HepG2 (cell line): ENCODE results near the gene NCKAP1. TPM values are rescaled to one million over a fixed set of nuclear protein-coding genes. Genes with fewer than 3 reads are reported as not detected.

Experiments used
- ATAC-seq: fragments of 200-7000 bp; cut with Tn5 transposase; 3 replicates; pipeline ENCODE4 v1.9.1; 2020; ENCODE audit warnings: mild to moderate bottlenecking, moderate library complexity
- BruUV-seq: library from RNA; stranded (reverse); fragments of 400-500 nt; replicated peaks from 2 replicates; lab custom pipeline; 2021; lab: Mats Ljungman, UMichigan
- CTCF ChIA-PET: fragments of 300-600 bp; formaldehyde crosslinking; extraction: SDS; loops from one replicate; lab custom pipeline; 2021; ENCODE audit warnings: low total read pairs, inconsistent platforms, low intra/inter-chr PET ratio; lab: Yijun Ruan, JAX
- POLR2A ChIA-PET: fragments of 350-600 bp; sonication (Branson Sonifier 250); formaldehyde crosslinking; loops from one replicate; lab custom pipeline; 2020; ENCODE audit warnings: antibody characterized with exemption, inconsistent platforms; lab: Yijun Ruan, JAX
- DNase-seq: peaks from one replicate; pipeline ENCODE4 v3.0.0-alpha.2; 2015; ENCODE audit warnings: low spot score
- FAIRE-seq: peaks from 3 replicates; lab custom pipeline; 2011; peaks lifted over from hg19 to GRCh38; lab: Jason Lieb, UNC
- H2AFZ ChIP-seq: one replicate; pipeline ENCODE4 v1.6.1; 2011; ENCODE audit warnings: low read length, inconsistent platforms
- H3K27ac ChIP-seq: fragments of 300-600 bp; 3 replicates; pipeline ENCODE4 v1.8.0; 2011; ENCODE audit warnings: mixed run types, mild to moderate bottlenecking, mixed read lengths, low read length, inconsistent platforms; ENCODE audit not compliant: insufficient read depth; ENCODE audit errors: extremely low read length
- H3K27me3 ChIP-seq, 2 experiments: fragments of 200-600 bp in 1 of 2; 2 replicates in 1 of 2; 3 replicates in 1 of 2; pipeline versions ENCODE4 v1.6.0 to v1.8.0; 2011; ENCODE audit warnings: low read length in 2 of 2, mild to moderate bottlenecking in 2 of 2, moderate library complexity in 2 of 2, inconsistent platforms in 1 of 2; ENCODE audit not compliant: insufficient read depth in 2 of 2, control insufficient read depth in 1 of 2
- H3K36me3 ChIP-seq, 2 experiments: fragments of 200-600 bp in 1 of 2; replicated peaks in 1 of 2; 2 replicates in 1 of 2; 3 replicates in 1 of 2; pipeline versions ENCODE4 v1.5.1 to v1.8.0; 2011; ENCODE audit warnings: low read length in 2 of 2, inconsistent platforms in 1 of 2; ENCODE audit not compliant: insufficient read depth in 2 of 2, control insufficient read depth in 1 of 2
- H3K4me1 ChIP-seq: 2 replicates; pipeline ENCODE4 v1.5.1; 2012; ENCODE audit warnings: low read length, inconsistent platforms; ENCODE audit not compliant: insufficient read depth
- H3K4me2 ChIP-seq: 2 replicates; pipeline ENCODE4 v1.6.0; 2011; ENCODE audit warnings: low read depth, low read length, inconsistent platforms
- H3K4me3 ChIP-seq, 3 experiments: fragments of 200-600 bp in 1 of 3; sonication (generic), shearing (Covaris generic) in 1 of 3; replicated peaks in 1 of 3; 2 replicates each; pipeline ENCODE4 v1.5.1; 2011 to 2016; ENCODE audit warnings: low read length in 3 of 3, inconsistent platforms in 2 of 3, low read depth in 2 of 3, mild to moderate bottlenecking in 2 of 3, control low read depth in 1 of 3, mixed read lengths in 1 of 3; ENCODE audit not compliant: insufficient read depth in 1 of 3
- H3K79me2 ChIP-seq: one replicate; pipeline ENCODE4 v1.6.1; 2011; ENCODE audit warnings: low read length, inconsistent platforms; ENCODE audit not compliant: insufficient read depth
- H3K9ac ChIP-seq: 2 replicates; pipeline ENCODE4 v1.6.0; 2011; ENCODE audit warnings: mild to moderate bottlenecking, low read depth, low read length, inconsistent platforms; ENCODE audit not compliant: insufficient read depth
- H3K9me3 ChIP-seq: 2 replicates; pipeline ENCODE4 v1.5.1; 2012; ENCODE audit warnings: mild to moderate bottlenecking, low read length
- H4K20me1 ChIP-seq: 2 replicates; pipeline ENCODE4 v1.6.0; 2011; ENCODE audit warnings: inconsistent platforms, mild to moderate bottlenecking, low read length, moderate library complexity; ENCODE audit not compliant: insufficient read depth
- CCAR2 ChIP-seq: fragments of 200-400 bp; formaldehyde crosslinking; optimal IDR thresholded peaks from 2 replicates; pipeline ENCODE3; 2018; ENCODE audit warnings: low read depth, mild to moderate bottlenecking, low read length, moderate library complexity
- LBX2 ChIP-seq: sonication (generic); formaldehyde crosslinking; IDR thresholded peaks from 2 replicates; pipeline ENCODE4 v1.5.0; 2020; ENCODE audit warnings: missing genetic modification reagents, mild to moderate bottlenecking, borderline replicate concordance
- MTA1 ChIP-seq: sonication (generic); formaldehyde crosslinking; IDR thresholded peaks from 2 replicates; pipeline ENCODE4 v1.4.0; 2020; ENCODE audit warnings: missing genetic modification reagents, mild to moderate bottlenecking, borderline replicate concordance
- POGK ChIP-seq: sonication (generic); formaldehyde crosslinking; conservative IDR thresholded peaks from 2 replicates; pipeline ENCODE4 v1.8.0; 2022; ENCODE audit warnings: mild to moderate bottlenecking, moderate library complexity, missing genetic modification reagents
- ZBTB26 ChIP-seq: IDR thresholded peaks from 2 replicates; pipeline ENCODE4 v1.6.1; 2016; ENCODE audit warnings: missing compliant biosample characterization, missing genetic modification reagents, borderline replicate concordance
- ZNF292 ChIP-seq: sonication (generic); formaldehyde crosslinking; IDR thresholded peaks from 2 replicates; pipeline ENCODE4 v1.8.1; 2022; ENCODE audit warnings: mild to moderate bottlenecking, low read depth, missing genetic modification reagents, borderline replicate concordance
- ZNF460 ChIP-seq: sonication (generic); formaldehyde crosslinking; IDR thresholded peaks from 2 replicates; pipeline ENCODE4 v1.5.1; 2020; ENCODE audit warnings: missing genetic modification reagents, mild to moderate bottlenecking, borderline replicate concordance
- ZNF615 ChIP-seq: sonication (generic); formaldehyde crosslinking; IDR thresholded peaks from 2 replicates; pipeline ENCODE4 v1.5.0; 2020; ENCODE audit warnings: mild to moderate bottlenecking, missing genetic modification reagents, borderline replicate concordance
- ZNF713 ChIP-seq: sonication (generic); formaldehyde crosslinking; IDR thresholded peaks from 2 replicates; pipeline ENCODE4 v1.4.0; 2020; ENCODE audit warnings: mild to moderate bottlenecking, missing genetic modification reagents
- ZSCAN5A ChIP-seq: sonication (generic); formaldehyde crosslinking; IDR thresholded peaks from 2 replicates; pipeline ENCODE4 v1.8.0; 2022; ENCODE audit warnings: mild to moderate bottlenecking, missing genetic modification reagents, borderline replicate concordance
- WGBS: methylation state at CpG from one replicate; pipeline ENCODE4 v1.1.6; 2017; ENCODE audit warnings: low lambda C conversion rate; 5-methylcytosine and 5-hydroxymethylcytosine counted together
- in situ Hi-C: cut with HindIII; loops from 2 replicates; pipeline ENCODE4 v1.10.0; 2017; ENCODE audit warnings: low pct_unique_long_range_greater_than_20kb; ENCODE audit not compliant: extremely low pct_ligation_motif_present
- intact Hi-C: fragments of 100-400 bp; cut with micrococcal nuclease; formaldehyde crosslinking; loops from one replicate; pipeline ENCODE4 v1.10.0; 2022; ENCODE audit not compliant: unreplicated experiment
- polyA plus RNA-seq, 8 experiments: library from polyadenylated mRNA; depleted of rRNA in 3 of 8; stranded (reverse) in 7 of 8; unstranded in 1 of 8; fragments of >200 nt; fragmentation: Illumina TruSeq in 4 of 8; extraction: Trizol in 4 of 8; gene quantifications; 2 replicates each; pipeline versions ENCODE4 v1.2.1 to v1.2.3, GENCODE V29; 2011 to 2016; ENCODE audit warnings: low read depth in 4 of 8, missing spikeins in 1 of 8, mixed read lengths in 1 of 8; ENCODE audit not compliant: insufficient read depth in 1 of 8
- total RNA-seq, 5 experiments: library from RNA; depleted of rRNA; stranded (reverse); fragments of >200 nt; fragmentation: Illumina TruSeq; extraction: Trizol; gene quantifications; 2 replicates each; pipeline ENCODE4 v1.2.3, GENCODE V29; 2016; ENCODE audit warnings: low read depth in 1 of 5
- TF ChIP-seq, protein P1 (sequence below): IDR thresholded peaks from 2 replicates; pipeline ENCODE4 v1.6.1; 2012; ENCODE audit warnings: low read length, improper control_type of control experiment

Gene NCKAP1
- total and polyA plus RNA-seq, 2 of the 13 experiments (the other 11 are each of a cell fraction or from before 2014, with no cell fraction given) = 72.1 to 96.3 TPM

DNA sequence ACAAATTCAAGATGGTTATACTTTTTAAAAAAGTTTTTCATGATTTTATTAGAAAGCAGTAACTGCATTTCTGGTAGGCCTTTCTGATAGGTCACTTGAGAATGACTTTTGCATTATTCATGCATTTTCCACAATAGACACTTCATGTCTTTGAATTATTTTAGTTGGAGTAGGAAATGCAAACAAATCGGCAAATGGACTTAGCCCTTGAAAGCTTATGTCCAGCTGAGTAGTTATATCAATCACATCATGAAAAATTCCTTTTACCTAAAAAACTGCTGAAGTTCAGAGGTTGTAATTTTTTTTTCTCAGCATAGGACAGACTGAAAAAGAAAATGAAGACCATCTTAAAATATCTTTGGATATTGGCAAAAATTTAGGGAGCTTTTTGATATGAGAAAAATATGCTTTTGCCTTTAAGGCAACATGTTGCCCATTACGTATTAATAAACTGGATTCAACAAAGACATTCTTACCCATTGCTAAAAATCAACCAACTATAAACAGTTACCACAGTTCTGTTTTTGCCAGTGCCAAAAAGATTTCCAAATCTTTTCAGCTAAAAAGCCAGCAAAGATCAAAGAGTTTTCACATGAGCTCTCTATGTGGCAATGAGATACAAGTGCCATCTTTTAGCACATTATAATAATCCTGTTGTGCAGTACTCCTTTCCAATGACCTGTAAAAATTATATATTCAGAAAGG, 126.3 kb downstream of the NCKAP1 start:
- WGBS = 82% methylated on average over 2 of the region's 2 CpGs
- in situ Hi-C loops = no loop called here
- Histone ChIP-seq H3K27ac (no peak overlapping the region), H3K4me2 (no peak overlapping the region), H3K4me3 (no peak overlapping the region), H2AFZ (no peak overlapping the region), H4K20me1 (no peaks in the 10 kb centered on the region), H3K9me3 (no peaks in the 10 kb centered on the region), H3K27me3 (no peaks in the 10 kb centered on the region), H3K36me3 (peaks cover 0 to 16% of the 10 kb centered on the region in 2 experiments; a peak in 2 of 5 replicates), H3K9ac (no peak overlapping the region), H3K79me2 (no peaks in the 10 kb centered on the region), H3K4me1 (peaks cover 15% of the 10 kb centered on the region)
- intact Hi-C loops = loop anchor here (5.0 kb wide), 1 partner anchor 45 kb away; the partner anchor contains the start of gene FRZB
- no peak; the same call in 2 of the 3 replicates for ATAC-seq
- CTCF ChIA-PET = no interaction called here
- DNase-seq = peak; percentile 54
- POLR2A ChIA-PET = no interaction called here
- no TSS peak for BruUV-seq
- FAIRE-seq = no peak
- TF ChIP-seq, protein P1, sequence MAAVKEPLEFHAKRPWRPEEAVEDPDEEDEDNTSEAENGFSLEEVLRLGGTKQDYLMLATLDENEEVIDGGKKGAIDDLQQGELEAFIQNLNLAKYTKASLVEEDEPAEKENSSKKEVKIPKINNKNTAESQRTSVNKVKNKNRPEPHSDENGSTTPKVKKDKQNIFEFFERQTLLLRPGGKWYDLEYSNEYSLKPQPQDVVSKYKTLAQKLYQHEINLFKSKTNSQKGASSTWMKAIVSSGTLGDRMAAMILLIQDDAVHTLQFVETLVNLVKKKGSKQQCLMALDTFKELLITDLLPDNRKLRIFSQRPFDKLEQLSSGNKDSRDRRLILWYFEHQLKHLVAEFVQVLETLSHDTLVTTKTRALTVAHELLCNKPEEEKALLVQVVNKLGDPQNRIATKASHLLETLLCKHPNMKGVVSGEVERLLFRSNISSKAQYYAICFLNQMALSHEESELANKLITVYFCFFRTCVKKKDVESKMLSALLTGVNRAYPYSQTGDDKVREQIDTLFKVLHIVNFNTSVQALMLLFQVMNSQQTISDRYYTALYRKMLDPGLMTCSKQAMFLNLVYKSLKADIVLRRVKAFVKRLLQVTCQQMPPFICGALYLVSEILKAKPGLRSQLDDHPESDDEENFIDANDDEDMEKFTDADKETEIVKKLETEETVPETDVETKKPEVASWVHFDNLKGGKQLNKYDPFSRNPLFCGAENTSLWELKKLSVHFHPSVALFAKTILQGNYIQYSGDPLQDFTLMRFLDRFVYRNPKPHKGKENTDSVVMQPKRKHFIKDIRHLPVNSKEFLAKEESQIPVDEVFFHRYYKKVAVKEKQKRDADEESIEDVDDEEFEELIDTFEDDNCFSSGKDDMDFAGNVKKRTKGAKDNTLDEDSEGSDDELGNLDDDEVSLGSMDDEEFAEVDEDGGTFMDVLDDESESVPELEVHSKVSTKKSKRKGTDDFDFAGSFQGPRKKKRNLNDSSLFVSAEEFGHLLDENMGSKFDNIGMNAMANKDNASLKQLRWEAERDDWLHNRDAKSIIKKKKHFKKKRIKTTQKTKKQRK = no peak
- TF ChIP-seq POGK (CRISPR knock-in tag) = no peak
- TF ChIP-seq ZNF292 = no peak
- TF ChIP-seq ZNF615 (CRISPR knock-in tag) = no peak
- no peak for TF ChIP-seq MTA1 (CRISPR knock-in tag)
- TF ChIP-seq CCAR2 = no peak
- no peak for TF ChIP-seq ZBTB26 (CRISPR knock-in tag)
- TF ChIP-seq ZSCAN5A (CRISPR knock-in tag) = no peak
- TF ChIP-seq ZNF713 (CRISPR knock-in tag) = no peak
- no peak for TF ChIP-seq LBX2
- TF ChIP-seq ZNF460 (CRISPR knock-in tag) = no peak
